Lung microvascular endothelial cell (primary cell): ENCODE data around the gene DYDC2. TPM values are rescaled to one million over a fixed set of nuclear protein-coding genes. Genes with fewer than 3 reads are reported as not detected.
A peak's percentile ranks its signal among the peaks of the same experiment; 100 is the strongest.

Source experiments
- DNase-seq, 2 donors: peaks; one replicate each; pipeline versions ENCODE4 v3.0.0 to v3.0.0-alpha.2; 2010; ENCODE audit warnings: low read depth in 2 of 2
- total RNA-seq: library from RNA; depleted of rRNA; stranded (reverse); fragments of >200 nt; gene quantifications from 2 replicates; pipeline ENCODE4 v1.2.1, GENCODE V29; 2014

The DYDC2 gene
- total RNA-seq, 1 donor from 2014 or later = not detected

- DNase-seq = no peak
Observed at GRCh38 chr10:80371467-80371866, 14.9 kb downstream of the DYDC2 start.

- DNase-seq = no peak
Observed at GRCh38 chr10:80372675-80373074, 16.1 kb downstream of the DYDC2 start.

GRCh38 chr10:80373502-80373901, 16.9 kb downstream of the DYDC2 start:
- no peak for DNase-seq

GRCh38 chr10:80379701-80380100, 23.1 kb downstream of the DYDC2 start:
- DNase-seq = no peak

GRCh38 chr10:80380185-80380584, 23.6 kb downstream of the DYDC2 start:
- DNase-seq = no peak

- peak; percentile 71 to 80 for DNase-seq
Observed at GRCh38 chr10:80382989-80383388, 26.4 kb downstream of the DYDC2 start.

- DNase-seq = no peak
Observed at GRCh38 chr10:80390740-80391139, 34.2 kb downstream of the DYDC2 start.

GRCh38 chr10:80392250-80392649, 35.7 kb downstream of the DYDC2 start:
- DNase-seq = no peak

GRCh38 chr10:80394358-80394916, 37.9 kb downstream of the DYDC2 start:
- DNase-seq = no peak

GRCh38 chr10:80397014-80397413, 40.4 kb downstream of the DYDC2 start:
- no peak for DNase-seq

GRCh38 chr10:80400136-80400804, 43.7 kb downstream of the DYDC2 start:
- peak in 1 of 2 donors; percentile 37 for DNase-seq

- no peak for DNase-seq
Observed at GRCh38 chr10:80405035-80405434, 48.5 kb downstream of the DYDC2 start.

- no peak for DNase-seq
Observed at GRCh38 chr10:80405626-80406025, 49.0 kb downstream of the DYDC2 start.

GRCh38 chr10:80406204-80406603, 49.6 kb downstream of the DYDC2 start:
- no peak for DNase-seq

- DNase-seq = peak in 1 of 2 donors; percentile 49
Observed at GRCh38 chr10:80407812-80408241, 51.2 kb downstream of the DYDC2 start.

GRCh38 chr10:80408242-80409101, 51.9 kb downstream of the DYDC2 start, which contains the start of gene PRXL2A:
Gene PRXL2A, plus strand, starts transcription at chr10:80408551. Its CDS starts 11,917 bp downstream, at chr10:80420468.
- DNase-seq = peak; percentile 80 to 87

GRCh38 chr10:80409121-80409520, 52.5 kb downstream of the DYDC2 start:
- peak; percentile 17 to 37 for DNase-seq

GRCh38 chr10:80410122-80410521, 53.5 kb downstream of the DYDC2 start:
- peak; percentile 20 to 63 for DNase-seq

GRCh38 chr10:80410578-80411145, 54.1 kb downstream of the DYDC2 start:
- peak; percentile 8 to 29 for DNase-seq

- DNase-seq = peak; percentile 93 to 95
Observed at GRCh38 chr10:80411267-80411668, 54.7 kb downstream of the DYDC2 start.

- peak in 1 of 2 donors; percentile 12 for DNase-seq
Observed at GRCh38 chr10:80411681-80412220, 55.2 kb downstream of the DYDC2 start.

- peak; percentile 88 to 95 for DNase-seq
Observed at GRCh38 chr10:80412486-80412885, 55.9 kb downstream of the DYDC2 start.
